K562 (cell line): Measurements from ENCODE around the gene GALNT9. TPM values are rescaled to one million over a fixed set of nuclear protein-coding genes. Genes with fewer than 3 reads are reported as not detected.

Experiments used
- CHD7 ChIP-seq: fragments of 200-600 bp; sonication (generic); IDR thresholded peaks from one replicate; pipeline ENCODE4 v1.6.1; 2012; ENCODE audit warnings: mild to moderate bottlenecking, low read depth, low read length, inconsistent platforms
- MYBL2 ChIP-seq, 2 experiments: fragments of 450-650 bp in 1 of 2; sonication (generic) in 1 of 2; formaldehyde crosslinking in 1 of 2; IDR thresholded peaks; 2 replicates each; pipeline versions ENCODE4 v1.6.1 to v1.8.1; 2017 to 2022; ENCODE audit warnings: borderline replicate concordance in 1 of 2, inconsistent platforms in 1 of 2, low read depth in 1 of 2, mild to moderate bottlenecking in 1 of 2, missing genetic modification reagents in 1 of 2, moderate library complexity in 1 of 2
- ZBTB40 ChIP-seq, 2 experiments: fragments of 450-650 bp in 1 of 2; sonication (generic) in 1 of 2; formaldehyde crosslinking in 1 of 2; IDR thresholded peaks; 2 replicates each; pipeline versions ENCODE4 v1.7.1 to v1.9.0; 2016 to 2022; ENCODE audit warnings: inconsistent platforms in 1 of 2, mild to moderate bottlenecking in 1 of 2, missing genetic modification reagents in 1 of 2
- ZNF217 ChIP-seq: sonication (generic); formaldehyde crosslinking; IDR thresholded peaks from 2 replicates; pipeline ENCODE4 v1.8.0; 2022; ENCODE audit warnings: mild to moderate bottlenecking, missing genetic modification reagents
- ZNF232 ChIP-seq: sonication (generic); formaldehyde crosslinking; IDR thresholded peaks from 2 replicates; pipeline ENCODE4 v1.8.0; 2022; ENCODE audit warnings: mild to moderate bottlenecking, missing genetic modification reagents
- ZNF699 ChIP-seq: fragments of 250-450 bp; sonication (Bioruptor Pico); IDR thresholded peaks from 2 replicates; pipeline ENCODE4 v1.8.0; 2021; ENCODE audit warnings: mild to moderate bottlenecking, moderate library complexity; ENCODE audit not compliant: insufficient replicate concordance
- polyA plus RNA-seq, 8 experiments: library from polyadenylated mRNA; depleted of rRNA in 4 of 8; stranded (reverse) in 5 of 8; unstranded in 3 of 8; fragments of >200 nt; fragmentation: Nextera tagmentation in 2 of 8; fragmentation: Illumina TruSeq in 1 of 8; extraction: Ambion mirVana in 2 of 8; extraction: Trizol in 1 of 8; gene quantifications; 2 replicates each; pipeline versions ENCODE4 v1.2.1 to v1.2.3, GENCODE V29; 2011 to 2014; ENCODE audit warnings: inconsistent platforms in 1 of 8, missing spikeins in 1 of 8
- total RNA-seq, 7 experiments: library from RNA; depleted of rRNA in 6 of 7; stranded (reverse); fragments of >200 nt in 6 of 7; fragmentation: Illumina TruSeq in 2 of 7; extraction: Trizol in 2 of 7; gene quantifications; 2 replicates each; pipeline versions ENCODE4 v1.2.1 to v1.2.3, GENCODE V29; 2011 to 2021; ENCODE audit warnings: low replicate concordance in 1 of 7

Gene GALNT9
- total and polyA plus RNA-seq, 9 of the 15 experiments (the other 6 are each of a cell fraction or from before 2014, with no cell fraction given), result not detected

- TF ChIP-seq CHD7 (no peak), MYBL2 (IDR thresholded peaks at IDR 0.05; ENCODE audit: low read depth) (no peak), MYBL2 (CRISPR knock-in tag; IDR thresholded peaks at IDR 0.05; ENCODE audit: borderline replicate concordance) (no peak), ZNF699 (CRISPR knock-in tag) (no peak), ZNF232 (CRISPR knock-in tag) (no peak), ZNF217 (CRISPR knock-in tag) (no peak), ZBTB40 (IDR thresholded peaks at IDR 0.05) (no peak), ZBTB40 (CRISPR knock-in tag; IDR thresholded peaks at IDR 0.05) (no peak)
These were observed 51.4 kb downstream of the GALNT9 start (continued) for GRCh38 chr12:132277949-132278348.
